ENCODE data around the gene HMGB2. TPM values are rescaled to one million over a fixed set of nuclear protein-coding genes. Genes with fewer than 3 reads are reported as not detected.
A peak's percentile ranks its signal among the peaks of the same experiment; 100 is the strongest.

HMGB2 gene
- polyA plus RNA-seq (2013, experiment 1 of 2; ENCODE audit: insufficient read length): 195 TPM
- 186 TPM for polyA plus RNA-seq (2013, experiment 2 of 2; ENCODE audit: insufficient read length)

DNA sequence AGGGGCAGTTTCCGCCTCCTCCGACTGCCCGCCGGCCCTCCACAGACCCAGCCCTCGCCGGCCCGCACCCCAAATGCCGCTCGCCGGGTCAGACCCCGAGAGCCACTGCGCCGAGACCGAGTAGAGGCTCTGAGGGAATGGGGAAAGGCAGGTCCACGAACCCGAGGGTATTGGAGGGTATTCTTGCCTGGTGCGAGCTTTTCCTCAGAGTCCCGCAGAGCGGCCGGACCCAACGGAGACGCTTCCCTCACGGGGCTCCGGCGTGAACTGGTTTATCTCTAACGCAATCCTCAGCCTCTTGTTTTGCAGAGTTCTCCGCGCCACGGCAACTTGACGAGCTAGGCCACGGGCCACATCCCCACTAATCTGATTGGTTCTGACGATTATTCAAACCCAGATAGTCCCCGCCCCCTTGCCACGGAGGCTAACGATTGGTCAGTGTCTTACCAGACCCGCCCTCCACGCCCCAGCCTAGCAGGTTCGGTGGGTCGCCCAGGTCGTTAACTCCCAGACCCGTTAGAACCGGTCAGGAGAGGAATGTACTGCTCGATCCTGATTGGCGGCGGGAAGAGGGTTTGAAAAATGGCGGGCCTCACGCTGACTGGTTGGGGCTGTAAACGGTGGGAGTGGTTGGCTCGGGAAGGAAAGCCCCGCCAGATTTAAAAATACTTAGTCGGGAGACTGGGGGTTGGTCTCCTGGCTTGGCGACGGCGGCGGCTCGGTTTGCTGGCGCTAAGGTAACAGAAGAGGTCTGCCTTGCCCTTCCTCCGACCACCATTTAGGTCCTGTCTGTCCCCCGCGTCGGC, at the start of gene HMGB2:
HMGB2 (minus strand) TSS at position 274 of the 806 bp plus-strand sequence. CDS start 709 bp downstream, outside the sequence.
- peak; percentile 100 for DNase-seq

- DNase-seq: no peak
These were observed 48.2 kb upstream of the HMGB2 start for GRCh38 chr4:173382349-173382748.

DNA sequence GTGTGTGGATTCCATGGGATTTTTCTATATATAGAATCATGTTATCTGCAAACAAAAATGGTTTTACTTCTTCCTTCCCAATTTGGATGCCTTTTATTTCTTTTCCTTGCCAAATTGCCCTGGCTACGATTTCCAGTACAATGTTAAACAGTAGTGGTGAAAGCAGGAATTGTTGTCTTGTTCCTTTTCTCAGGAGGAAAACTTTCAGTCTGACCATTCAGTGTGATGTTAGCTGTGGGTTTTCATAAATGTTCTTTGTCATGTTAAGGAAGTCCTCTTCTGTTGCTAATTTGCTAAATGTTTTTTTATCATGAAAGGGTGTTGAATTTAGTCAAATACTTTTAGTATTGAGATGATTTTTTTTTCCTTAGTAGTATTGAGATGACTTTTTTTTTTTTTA, 47.5 kb upstream of the HMGB2 start:
- DNase-seq: no peak

DNA sequence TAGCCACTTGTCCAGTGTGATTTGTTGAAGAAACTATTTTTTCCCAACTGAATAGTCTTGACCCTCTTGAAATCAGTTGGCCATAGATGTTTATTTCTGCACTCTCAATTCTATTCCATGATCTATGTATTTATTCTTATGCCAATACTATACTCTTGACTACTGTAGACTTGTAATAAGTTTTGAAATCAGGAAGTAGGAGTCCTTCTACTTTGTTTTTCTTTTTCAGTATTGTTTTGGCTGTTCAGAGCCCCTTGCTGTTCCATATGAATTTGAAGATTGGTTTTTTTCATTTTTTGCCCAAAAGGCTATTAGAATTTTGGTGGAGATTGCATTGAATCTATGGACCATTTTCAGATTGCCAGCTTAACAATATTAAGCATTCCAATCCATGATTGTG, 46.8 kb upstream of the HMGB2 start:
- DNase-seq: no peak

DNA sequence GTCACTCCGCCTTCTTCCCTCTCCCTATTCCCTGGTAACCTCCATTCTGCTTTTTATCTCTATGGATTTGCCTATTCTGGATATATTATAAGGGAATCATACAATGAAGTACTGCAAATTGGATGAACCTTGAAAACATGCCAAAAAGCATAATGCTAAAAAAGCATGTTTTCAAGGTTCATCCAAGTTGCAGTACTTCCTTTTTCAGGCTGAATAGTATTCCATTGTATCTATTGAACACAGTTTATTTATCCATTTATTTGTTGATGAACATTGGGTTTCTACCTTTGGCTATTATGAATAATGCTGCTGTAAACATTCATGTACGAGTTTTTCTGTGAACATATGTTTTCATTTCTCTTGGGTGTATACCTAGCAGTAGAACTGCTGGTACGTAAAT, 45.8 kb upstream of the HMGB2 start:
- no peak for DNase-seq

GRCh38 chr4:173374588-173374987, 40.4 kb upstream of the HMGB2 start:
- DNase-seq: no peak

GRCh38 chr4:173371292-173372192, 37.4 kb upstream of the HMGB2 start:
- DNase-seq: peak; percentile 77

GRCh38 chr4:173370477-173371291, 36.5 kb upstream of the HMGB2 start, which contains the start of gene SAP30:
Gene SAP30, plus strand, starts transcription at chr4:173370954. Its CDS starts 229 bp downstream, at chr4:173371183.
- peak; percentile 99 for DNase-seq

- no peak for DNase-seq
These were observed 35.9 kb upstream of the HMGB2 start for GRCh38 chr4:173370130-173370476.

- DNase-seq: no peak
These were observed 33.8 kb upstream of the HMGB2 start for GRCh38 chr4:173367946-173368345.

- DNase-seq: no peak
These were observed 33.1 kb upstream of the HMGB2 start for GRCh38 chr4:173367285-173367684.

DNA sequence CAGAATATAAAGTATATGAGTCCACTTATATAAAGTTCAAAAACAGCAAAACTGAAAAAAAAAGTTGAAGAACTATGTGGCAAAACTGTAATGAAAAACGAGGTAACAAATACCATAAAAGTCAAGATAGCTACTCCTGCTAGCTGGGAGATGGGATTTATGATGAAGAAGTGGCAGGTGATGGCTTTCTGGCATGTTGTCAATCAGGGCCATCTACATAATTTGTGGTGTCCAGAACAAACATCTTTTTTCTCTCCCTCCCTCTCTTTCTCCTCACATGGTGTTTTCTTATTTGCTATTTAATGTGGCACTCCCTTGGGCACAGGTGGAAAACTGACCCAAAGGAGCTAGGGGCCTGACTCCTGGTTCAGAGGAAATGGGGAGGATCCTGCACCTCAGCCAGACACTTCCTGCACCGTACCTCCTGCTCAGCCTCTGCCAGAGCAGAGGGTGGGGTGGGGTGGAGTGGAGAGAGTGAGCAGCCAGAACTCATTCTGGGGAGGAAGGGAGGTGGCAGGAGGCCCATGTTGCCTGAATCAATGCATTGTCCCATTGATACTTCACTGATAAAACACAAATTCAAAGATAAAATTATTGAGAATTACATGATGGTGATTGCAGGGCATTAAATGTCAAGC, 31.3 kb upstream of the HMGB2 start:
- DNase-seq: no peak

DNA sequence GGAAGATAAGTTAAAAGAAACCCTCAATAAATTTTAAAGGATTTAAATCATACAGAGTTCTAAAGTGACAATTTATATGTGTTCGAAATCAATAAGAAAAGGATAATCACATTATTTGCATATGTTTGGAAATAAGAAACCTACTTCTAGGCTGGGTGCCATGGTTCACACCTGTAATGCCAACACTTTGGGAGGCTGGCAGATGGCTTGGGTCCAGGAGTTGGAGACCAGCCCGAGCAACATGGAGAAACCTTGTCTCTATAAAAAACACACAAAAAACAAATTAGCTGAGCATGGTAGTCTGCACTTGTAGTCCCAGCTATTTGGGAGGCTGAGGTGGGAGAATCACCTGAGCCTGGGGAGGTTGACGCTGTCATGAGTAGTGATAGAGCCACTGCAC, 28.5 kb upstream of the HMGB2 start:
- DNase-seq: no peak

DNA sequence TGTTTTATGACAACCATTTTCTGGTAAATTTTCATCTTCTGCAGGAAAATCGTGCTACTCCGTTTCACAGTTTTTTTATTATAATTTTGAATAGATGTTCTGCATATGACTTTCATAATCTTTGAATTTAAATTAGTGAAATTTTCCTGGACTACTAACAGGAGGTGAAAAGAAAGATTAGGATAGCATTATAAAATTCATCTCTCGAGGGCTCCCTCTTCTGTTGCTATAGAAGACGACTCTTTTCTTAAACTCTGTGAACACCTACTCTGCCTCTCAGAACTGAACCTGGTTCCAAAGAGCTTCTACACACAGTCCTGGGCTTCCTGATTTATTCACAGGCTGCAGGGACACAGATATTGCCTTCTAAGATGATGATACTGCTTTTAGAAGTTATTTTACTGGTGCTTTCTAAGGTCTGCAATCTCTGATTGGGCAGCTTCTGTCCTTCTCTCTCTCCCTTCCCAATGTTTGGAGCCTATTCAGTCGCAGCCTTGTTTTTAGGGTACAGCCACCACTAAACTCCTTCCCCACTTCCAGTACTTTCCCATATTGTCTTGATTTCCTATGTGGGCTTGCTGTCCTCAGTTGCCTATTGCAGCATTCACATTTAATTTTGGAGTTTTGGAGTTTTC, 26.5 kb upstream of the HMGB2 start:
- peak; percentile 14 for DNase-seq

- DNase-seq: no peak
These were observed 23.8 kb upstream of the HMGB2 start for GRCh38 chr4:173357939-173358338.

DNA sequence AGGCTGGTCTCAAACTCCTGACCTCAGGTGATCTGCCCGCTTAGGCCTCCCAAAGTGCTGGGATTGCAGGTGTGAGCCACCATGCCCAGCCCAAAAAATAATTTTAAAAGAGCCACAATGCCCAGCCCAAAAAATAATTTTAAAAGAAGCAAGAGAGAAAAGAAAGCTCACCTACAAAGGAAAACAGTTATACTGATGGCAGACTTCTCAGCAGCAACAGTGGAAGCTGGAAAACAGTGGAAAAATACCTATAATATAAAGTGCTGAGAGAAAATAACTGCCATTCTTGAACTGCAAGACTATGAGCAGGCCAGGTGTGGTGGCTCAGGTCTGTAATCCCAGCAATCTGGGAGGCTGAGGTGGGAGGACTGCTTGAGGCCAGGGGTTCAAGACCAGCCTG, 13.3 kb upstream of the HMGB2 start:
- no peak for DNase-seq

DNA sequence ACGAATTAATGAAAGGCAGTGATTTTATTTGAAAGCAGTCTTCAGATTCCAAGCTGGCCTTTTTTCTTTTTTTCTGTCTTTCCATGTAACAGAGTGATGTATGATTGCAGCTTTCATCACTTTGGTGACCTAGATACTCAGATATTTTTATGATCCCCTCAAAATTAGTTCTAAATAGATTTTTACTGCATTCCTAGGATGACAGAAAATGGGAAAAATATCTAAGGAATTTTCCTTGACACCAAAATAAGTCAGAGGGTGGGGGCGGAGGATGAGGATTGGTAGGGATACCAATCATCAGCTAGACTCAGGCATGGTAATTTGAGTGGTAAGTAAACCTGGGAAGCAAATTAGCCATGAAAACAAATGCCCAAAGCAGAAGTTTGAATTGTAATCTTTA, 11.9 kb upstream of the HMGB2 start:
- DNase-seq: peak; percentile 88

DNA sequence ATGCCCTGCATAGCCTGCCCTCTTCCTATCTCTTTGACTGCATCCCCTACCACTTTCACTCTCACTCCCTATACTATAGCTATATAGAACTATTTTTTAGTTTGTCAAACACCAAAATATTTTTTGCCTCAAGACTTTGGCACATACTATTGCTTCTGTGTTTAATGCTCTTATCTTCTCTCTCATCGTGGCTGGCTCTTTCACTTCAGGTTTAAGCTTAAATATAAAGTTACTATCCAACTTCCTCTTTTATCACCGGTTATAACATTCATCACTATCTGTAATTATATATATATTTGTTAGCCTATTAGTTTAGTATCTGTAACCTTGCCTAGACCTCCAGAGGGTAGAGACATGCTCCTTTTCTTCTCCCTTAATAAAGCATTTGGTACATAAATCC, 11.5 kb upstream of the HMGB2 start:
- DNase-seq: no peak

- DNase-seq: no peak
These were observed 9.8 kb upstream of the HMGB2 start for GRCh38 chr4:173343832-173344397.

DNA sequence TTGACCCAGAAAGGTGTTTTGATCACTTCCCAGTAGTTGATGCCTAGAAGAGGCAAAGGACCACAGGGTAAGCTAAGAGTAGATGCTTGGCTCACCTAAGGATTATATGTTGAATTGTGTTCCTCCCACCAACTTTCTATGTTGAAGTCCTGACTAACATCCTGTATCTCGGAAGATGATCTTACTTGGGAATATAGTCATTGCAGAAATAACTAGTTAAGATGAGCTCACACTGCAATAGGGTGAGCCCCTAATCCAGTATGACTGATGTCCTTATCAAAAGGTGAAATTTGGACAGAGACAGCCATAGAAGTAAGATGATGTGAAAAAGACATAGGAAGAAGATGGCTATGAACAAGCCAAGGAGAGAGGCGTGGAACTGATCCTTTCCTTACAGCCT, 3.3 kb upstream of the HMGB2 start:
- no peak for DNase-seq

Measured in fibroblast of skin of abdomen (primary cell).